K562 (cell line): ENCODE measurements around the gene CCDC9B. TPM values are rescaled to one million over a fixed set of nuclear protein-coding genes. Genes with fewer than 3 reads are reported as not detected.

Experiments
- ATAC-seq: fragments of 200-7000 bp; cut with Tn5 transposase; 3 replicates; pipeline ENCODE4 v1.9.1; 2020; ENCODE audit warnings: moderate library complexity
- BruUV-seq: library from RNA; stranded (reverse); fragments of 400-500 nt; replicated peaks from 2 replicates; lab custom pipeline; 2021; lab: Mats Ljungman, UMichigan
- CTCF ChIA-PET: fragments of 300-600 bp; formaldehyde crosslinking; extraction: SDS; loops from one replicate; lab custom pipeline; 2021; ENCODE audit warnings: low intra/inter-chr PET ratio; lab: Yijun Ruan, JAX
- POLR2A ChIA-PET: fragments of 300-600, 350-650 bp; sonication (Branson Sonifier 250); formaldehyde crosslinking; extraction: SDS; loops from one replicate; lab custom pipeline; 2021; ENCODE audit warnings: antibody characterized with exemption, inconsistent platforms; lab: Yijun Ruan, JAX
- DNase-seq, 4 experiments: peaks; one replicate each; pipeline versions ENCODE4 v3.0.0 to v3.0.0-alpha.2; 2011 to 2018; ENCODE audit warnings: low spot score in 3 of 4, mixed read lengths in 3 of 4; ENCODE audit errors: extremely low read depth in 1 of 4
- FAIRE-seq: peaks from 2 replicates; lab custom pipeline; 2011; peaks lifted over from hg19 to GRCh38; lab: Jason Lieb, UNC
- H2AFZ ChIP-seq: 2 replicates; pipeline ENCODE4 v1.6.0; 2011; ENCODE audit warnings: low read depth, low read length, control low read depth, inconsistent platforms
- H3K27ac ChIP-seq: fragments of 200-600 bp; 3 replicates; pipeline ENCODE4 v1.8.0; 2011; ENCODE audit warnings: low read depth, mild to moderate bottlenecking, control low read depth, inconsistent platforms, low read length, moderate library complexity, mixed read lengths; ENCODE audit errors: extremely low read depth
- H3K27me3 ChIP-seq, 2 experiments: fragments of 300-600 bp in 1 of 2; 2 replicates in 1 of 2; 3 replicates in 1 of 2; pipeline versions ENCODE4 v1.6.0 to v1.8.0; 2011; ENCODE audit warnings: inconsistent platforms in 2 of 2, low read length in 2 of 2, mild to moderate bottlenecking in 1 of 2, mixed read lengths in 1 of 2, moderate library complexity in 1 of 2; ENCODE audit not compliant: control insufficient read depth in 2 of 2, insufficient read depth in 2 of 2
- H3K36me3 ChIP-seq: fragments of 300-600 bp; 3 replicates; pipeline ENCODE4 v1.8.0; 2011; ENCODE audit warnings: mild to moderate bottlenecking, low read length, inconsistent platforms; ENCODE audit not compliant: control insufficient read depth, insufficient read depth
- H3K4me1 ChIP-seq, 2 experiments: fragments of 200-600 bp in 1 of 2; replicated peaks in 1 of 2; 2 replicates in 1 of 2; 3 replicates in 1 of 2; pipeline versions ENCODE4 v1.5.1 to v1.8.0; 2011; ENCODE audit warnings: inconsistent platforms in 2 of 2, low read length in 2 of 2, mild to moderate bottlenecking in 1 of 2, mixed read lengths in 1 of 2, moderate library complexity in 1 of 2; ENCODE audit not compliant: control insufficient read depth in 2 of 2, insufficient read depth in 2 of 2
- H3K4me2 ChIP-seq: 2 replicates; pipeline ENCODE4 v1.6.1; 2011; ENCODE audit warnings: low read length, control low read depth, inconsistent platforms, mixed read lengths; ENCODE audit not compliant: insufficient read depth
- H3K4me3 ChIP-seq: fragments of 200-600 bp; sonication (generic), shearing (Covaris generic); 2 replicates; pipeline ENCODE4 v1.5.1; 2016; ENCODE audit warnings: control low read depth, inconsistent platforms
- H3K79me2 ChIP-seq: fragments of 200-600 bp; 3 replicates; pipeline ENCODE4 v1.8.0; 2011; ENCODE audit warnings: low read length, inconsistent platforms; ENCODE audit not compliant: control insufficient read depth, insufficient read depth
- H3K9ac ChIP-seq, 2 experiments: 2 replicates each; pipeline versions ENCODE4 v1.6.0 to v1.6.1; 2011; ENCODE audit warnings: low read depth in 2 of 2, low read length in 2 of 2, control low read depth in 1 of 2, inconsistent platforms in 1 of 2, mild to moderate bottlenecking in 1 of 2, mixed read lengths in 1 of 2; ENCODE audit not compliant: insufficient read depth in 1 of 2
- H3K9me1 ChIP-seq: one replicate; pipeline ENCODE4 v1.6.0; 2011; ENCODE audit warnings: inconsistent platforms, mild to moderate bottlenecking, low read length, moderate library complexity; ENCODE audit not compliant: control insufficient read depth, insufficient read depth
- H3K9me3 ChIP-seq: replicated peaks from 2 replicates; pipeline ENCODE4 v1.5.1; 2011; ENCODE audit warnings: low read depth, low read length, inconsistent platforms; ENCODE audit not compliant: control insufficient read depth, insufficient read depth
- H4K20me1 ChIP-seq: replicated peaks from 2 replicates; pipeline ENCODE4 v1.6.1; 2011; ENCODE audit warnings: low read length, inconsistent platforms, mixed read lengths; ENCODE audit not compliant: control insufficient read depth, insufficient read depth
- CBX5 ChIP-seq: IDR thresholded peaks from 2 replicates; pipeline ENCODE4 v1.6.1; 2014; ENCODE audit warnings: low read depth, borderline replicate concordance
- CREB1 ChIP-seq, 2 experiments: sonication (generic) in 1 of 2; formaldehyde crosslinking in 1 of 2; IDR thresholded peaks; 2 replicates each; pipeline versions ENCODE4 v1.6.1 to v1.8.0; 2012 to 2022; ENCODE audit warnings: inconsistent platforms in 1 of 2, mild to moderate bottlenecking in 1 of 2, missing genetic modification reagents in 1 of 2, moderate library complexity in 1 of 2
- CREB3 ChIP-seq: fragments of 450-650 bp; conservative IDR thresholded peaks from 2 replicates; pipeline ENCODE4 v1.6.1; 2016; ENCODE audit warnings: missing genetic modification characterization, low read depth, mild to moderate bottlenecking, missing compliant biosample characterization, moderate library complexity
- FOXK1 ChIP-seq: sonication (generic); formaldehyde crosslinking; IDR thresholded peaks from 2 replicates; pipeline ENCODE4 v1.8.0; 2022; ENCODE audit warnings: missing genetic modification reagents, mild to moderate bottlenecking, borderline replicate concordance
- FOXO4 ChIP-seq: fragments of 450-650 bp; formaldehyde crosslinking; IDR thresholded peaks from 2 replicates; pipeline ENCODE4 v1.4.0; 2020; ENCODE audit warnings: mild to moderate bottlenecking, moderate library complexity
- KLF6 ChIP-seq: fragments of 250-450 bp; sonication (Bioruptor Pico); IDR thresholded peaks from 2 replicates; pipeline ENCODE4 v1.4.0; 2020; ENCODE audit warnings: mild to moderate bottlenecking, moderate library complexity, borderline replicate concordance
- MIER1 ChIP-seq: fragments of 450-650 bp; IDR thresholded peaks from 2 replicates; pipeline ENCODE4 v1.6.1; 2016; ENCODE audit warnings: antibody characterized with exemption, mild to moderate bottlenecking, low read depth
- NFYB ChIP-seq: IDR thresholded peaks from 2 replicates; pipeline ENCODE4 v1.6.1; 2011; ENCODE audit warnings: mild to moderate bottlenecking, moderate library complexity; ENCODE audit not compliant: insufficient read length; ENCODE audit errors: extremely low read depth
- PML ChIP-seq: IDR thresholded peaks from 2 replicates; pipeline ENCODE4 v1.6.1; 2012; ENCODE audit warnings: low read length, inconsistent platforms
- POLR2AphosphoS2 ChIP-seq: IDR thresholded peaks from 2 replicates; pipeline ENCODE4 v1.6.1; 2012; ENCODE audit warnings: low read length, improper control_type of control experiment
- RERE ChIP-seq: sonication (generic); formaldehyde crosslinking; IDR thresholded peaks from 2 replicates; pipeline ENCODE4 v1.8.0; 2023; ENCODE audit warnings: missing genetic modification reagents, mild to moderate bottlenecking, borderline replicate concordance
- TAF9B ChIP-seq: fragments of 450-650 bp; IDR thresholded peaks from 2 replicates; pipeline ENCODE4 v1.6.1; 2018; ENCODE audit warnings: mild to moderate bottlenecking; ENCODE audit not compliant: partially characterized antibody
- ZNF217 ChIP-seq: sonication (generic); formaldehyde crosslinking; IDR thresholded peaks from 2 replicates; pipeline ENCODE4 v1.8.0; 2022; ENCODE audit warnings: mild to moderate bottlenecking, missing genetic modification reagents
- ZNF436 ChIP-seq: fragments of 250-450, 450-650 bp; sonication (Bioruptor Pico); formaldehyde crosslinking; IDR thresholded peaks from 2 replicates; pipeline ENCODE4 v1.7.0; 2020; ENCODE audit warnings: mild to moderate bottlenecking
- ZNF507 ChIP-seq: conservative IDR thresholded peaks from 2 replicates; pipeline ENCODE4 v1.6.1; 2017; ENCODE audit warnings: missing genetic modification characterization, missing compliant biosample characterization
- WGBS: fragments of 100-300 bp; shearing (Covaris generic); methylation state at CpG from one replicate; pipeline ENCODE4 v1.1.6; 2016; ENCODE audit warnings: low coverage, mixed read lengths; ENCODE audit not compliant: insufficient coverage; ENCODE audit errors: missing lambda C conversion rate; 5-methylcytosine and 5-hydroxymethylcytosine counted together
- in situ Hi-C: fragments of 300-500 bp; cut with MboI; formaldehyde crosslinking; loops from 4 replicates; pipeline ENCODE4 v1.15.0; 2018; ENCODE audit warnings: inconsistent platforms, mixed read lengths
- intact Hi-C: fragments of 100-400 bp; cut with micrococcal nuclease; formaldehyde crosslinking; loops from 2 replicates; pipeline ENCODE4 v1.14.2; 2022
- polyA plus RNA-seq, 8 experiments: library from polyadenylated mRNA; depleted of rRNA in 4 of 8; stranded (reverse) in 5 of 8; unstranded in 3 of 8; fragments of >200 nt; fragmentation: Nextera tagmentation in 2 of 8; fragmentation: Illumina TruSeq in 1 of 8; extraction: Ambion mirVana in 2 of 8; extraction: Trizol in 1 of 8; gene quantifications; 2 replicates each; pipeline versions ENCODE4 v1.2.1 to v1.2.3, GENCODE V29; 2011 to 2014; ENCODE audit warnings: inconsistent platforms in 1 of 8, missing spikeins in 1 of 8
- total RNA-seq, 7 experiments: library from RNA; depleted of rRNA in 6 of 7; stranded (reverse); fragments of >200 nt in 6 of 7; fragmentation: Illumina TruSeq in 2 of 7; extraction: Trizol in 2 of 7; gene quantifications; 2 replicates each; pipeline versions ENCODE4 v1.2.1 to v1.2.3, GENCODE V29; 2011 to 2021; ENCODE audit warnings: low replicate concordance in 1 of 7

CCDC9B gene
- total and polyA plus RNA-seq, 9 of the 15 experiments (the other 6 are each of a cell fraction or from before 2014, with no cell fraction given), result 0.01 to 0.47 (median 0.15) TPM; not detected in 1

- H3K27me3 ChIP-seq, result no peaks in the 10 kb centered on the region
- H3K4me2 ChIP-seq, result peak overlapping the region; percentile 67
- no TSS peak for BruUV-seq
- in situ Hi-C loops (no loop called here), intact Hi-C loops (no loop called here)
- WGBS, result 11% methylated on average over 4 of the region's 5 CpGs
- peak; percentile 71 for ATAC-seq
- no peaks in the 10 kb centered on the region for H4K20me1 ChIP-seq
- no peaks in the 10 kb centered on the region for H3K9me3 ChIP-seq
- H3K79me2 ChIP-seq, result peaks cover 6% of the 10 kb centered on the region
- DNase-seq, result peak; percentile 74 to 89 (median 79)
- H3K4me1 ChIP-seq, result peaks cover 48 to 77% of the 10 kb centered on the region in 2 experiments
- H3K4me3 ChIP-seq, result no peak overlapping the region
- peak overlapping the region; percentile 34 to 59; a peak in 3 of 4 replicates for H3K9ac ChIP-seq
- peak; percentile 97 for FAIRE-seq
- peak overlapping the region; percentile 64 for H2AFZ ChIP-seq
- no peaks in the 10 kb centered on the region for H3K9me1 ChIP-seq
- ChIA-PET CTCF (no interaction called here), POLR2A (interaction anchor here (0.6 to 5.1 kb wide), 4 partner anchors 11 to 434 kb away, joined by 3 to 30 read pairs (median 4); partner anchors contain the start of genes CCDC9B and DISP2)
- peaks cover 30% of the 10 kb centered on the region for H3K36me3 ChIP-seq
- H3K27ac ChIP-seq, result peak overlapping the region; percentile 65
- TF ChIP-seq ZNF507 (tag) (no peak), PML (peak; percentile 51; the same call in 1 of the 2 replicates), MIER1 (no peak), FOXO4 (no peak), CREB3 (tag) (no peak), NFYB (no peak), ZNF217 (no peak), TAF9B (no peak), FOXK1 (CRISPR knock-in tag) (no peak), KLF6 (no peak), RERE (CRISPR knock-in tag) (no peak), CREB1 (IDR thresholded peaks at IDR 0.05) (peak; percentile 44; the same call in 1 of the 2 replicates), CREB1 (CRISPR knock-in tag; IDR thresholded peaks at IDR 0.05) (peak; percentile 54; the same call in 1 of the 2 replicates), CBX5 (0 out of 2 replicates have a peak, but pooled peaks have one; percentile 34), ZNF436 (CRISPR knock-in tag) (no peak), POLR2AphosphoS2 (no peak)
Observed at GRCh38 chr15:40330368-40330836, 10.3 kb downstream of the CCDC9B start.
